ENCODE measurements around the gene UBXN11. TPM values are rescaled to one million over a fixed set of nuclear protein-coding genes. Genes with fewer than 3 reads are reported as not detected.
A peak's percentile ranks its signal among the peaks of the same experiment; 100 is the strongest.

UBXN11 gene
- total and polyA plus RNA-seq, 9 donors = 3.6 to 37.0 (median 26.0) TPM

DNA sequence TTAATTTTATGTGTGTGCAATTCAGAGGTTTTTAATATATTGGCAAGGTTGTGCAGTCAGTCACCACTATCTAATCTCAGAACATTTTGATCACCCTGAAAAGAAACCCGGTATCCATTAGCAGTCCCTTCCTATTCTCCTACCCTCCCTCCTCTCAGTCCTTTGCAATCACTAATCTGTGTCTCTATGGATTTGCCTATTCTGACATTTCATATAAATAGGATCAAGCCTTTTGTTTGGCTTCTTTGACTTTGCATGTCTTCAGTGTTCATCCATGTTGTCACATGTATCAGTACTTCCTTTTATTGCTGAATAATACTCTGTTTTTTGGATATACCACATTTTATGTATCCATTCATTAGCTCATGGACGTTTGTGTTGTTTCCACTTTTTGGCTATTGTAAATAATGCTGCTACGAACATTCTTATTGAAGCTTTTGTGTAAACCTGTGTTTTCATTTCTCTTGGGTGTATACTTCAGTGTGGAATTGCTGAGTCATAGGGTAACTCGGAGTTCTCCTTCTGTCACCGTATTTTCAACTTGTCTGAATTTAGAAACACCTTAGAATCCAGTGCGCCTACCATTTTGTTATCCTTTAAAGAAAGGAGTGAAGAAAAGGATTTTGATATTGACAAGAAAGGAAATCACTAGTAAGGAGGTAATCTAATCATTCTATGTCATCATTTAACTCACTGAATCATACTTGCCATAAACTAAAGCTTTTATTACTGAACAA, 69.0 kb downstream of the UBXN11 start:
- TF ChIP-seq EP300 (IDR thresholded peaks at IDR 0.05) (no peak), POLR2A (IDR thresholded peaks at IDR 0.05) (no peak)
- TF ChIP-seq, protein P1, sequence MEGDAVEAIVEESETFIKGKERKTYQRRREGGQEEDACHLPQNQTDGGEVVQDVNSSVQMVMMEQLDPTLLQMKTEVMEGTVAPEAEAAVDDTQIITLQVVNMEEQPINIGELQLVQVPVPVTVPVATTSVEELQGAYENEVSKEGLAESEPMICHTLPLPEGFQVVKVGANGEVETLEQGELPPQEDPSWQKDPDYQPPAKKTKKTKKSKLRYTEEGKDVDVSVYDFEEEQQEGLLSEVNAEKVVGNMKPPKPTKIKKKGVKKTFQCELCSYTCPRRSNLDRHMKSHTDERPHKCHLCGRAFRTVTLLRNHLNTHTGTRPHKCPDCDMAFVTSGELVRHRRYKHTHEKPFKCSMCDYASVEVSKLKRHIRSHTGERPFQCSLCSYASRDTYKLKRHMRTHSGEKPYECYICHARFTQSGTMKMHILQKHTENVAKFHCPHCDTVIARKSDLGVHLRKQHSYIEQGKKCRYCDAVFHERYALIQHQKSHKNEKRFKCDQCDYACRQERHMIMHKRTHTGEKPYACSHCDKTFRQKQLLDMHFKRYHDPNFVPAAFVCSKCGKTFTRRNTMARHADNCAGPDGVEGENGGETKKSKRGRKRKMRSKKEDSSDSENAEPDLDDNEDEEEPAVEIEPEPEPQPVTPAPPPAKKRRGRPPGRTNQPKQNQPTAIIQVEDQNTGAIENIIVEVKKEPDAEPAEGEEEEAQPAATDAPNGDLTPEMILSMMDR (IDR thresholded peaks at IDR 0.05) = no peak
- H3K4me1 ChIP-seq (ENCODE audit: insufficient read depth) = peaks cover 2% of the 10 kb centered on the region
- no peaks in the 10 kb centered on the region for H3K9me3 ChIP-seq
- no peaks in the 10 kb centered on the region for H3K36me3 ChIP-seq
- 80 to 88% (median 81%) methylated on average over 6 of the region's 6 CpGs for WGBS, 3 donors
- no peak for DNase-seq
- H3K27ac ChIP-seq = no peak overlapping the region
- intact Hi-C loops (cut with DNase I) = no loop called here
- H3K4me3 ChIP-seq = no peak overlapping the region
- H3K27me3 ChIP-seq = no peaks in the 10 kb centered on the region

GRCh38 chr1:26234644-26235370, 71.6 kb downstream of the UBXN11 start:
- peak in 2 of 5 donors; percentile 23 to 28 for DNase-seq
- peak overlapping the region; percentile 77 for H3K4me3 ChIP-seq
- H3K36me3 ChIP-seq = no peaks in the 10 kb centered on the region
- H3K9me3 ChIP-seq = no peaks in the 10 kb centered on the region
- no peaks in the 10 kb centered on the region for H3K27me3 ChIP-seq
- WGBS, 3 donors = 3 to 6% (median 5%) methylated on average over 30 of the region's 30 CpGs
- intact Hi-C loops (cut with DNase I) = loop anchor here in 1 of 4 donors (5.0 kb wide), 2 partner anchors 68 to 123 kb away; partner anchors contain the start of genes C1orf232, PDIK1L and ZNF593
- H3K4me1 ChIP-seq (ENCODE audit: insufficient read depth) = peaks cover 2% of the 10 kb centered on the region
- H3K27ac ChIP-seq = peak overlapping the region; percentile 52 to 57
- TF ChIP-seq POLR2A (IDR thresholded peaks at IDR 0.05) (no peak), EP300 (IDR thresholded peaks at IDR 0.05) (no peak)
- TF ChIP-seq, protein P1 (IDR thresholded peaks at IDR 0.05) = no peak

DNA sequence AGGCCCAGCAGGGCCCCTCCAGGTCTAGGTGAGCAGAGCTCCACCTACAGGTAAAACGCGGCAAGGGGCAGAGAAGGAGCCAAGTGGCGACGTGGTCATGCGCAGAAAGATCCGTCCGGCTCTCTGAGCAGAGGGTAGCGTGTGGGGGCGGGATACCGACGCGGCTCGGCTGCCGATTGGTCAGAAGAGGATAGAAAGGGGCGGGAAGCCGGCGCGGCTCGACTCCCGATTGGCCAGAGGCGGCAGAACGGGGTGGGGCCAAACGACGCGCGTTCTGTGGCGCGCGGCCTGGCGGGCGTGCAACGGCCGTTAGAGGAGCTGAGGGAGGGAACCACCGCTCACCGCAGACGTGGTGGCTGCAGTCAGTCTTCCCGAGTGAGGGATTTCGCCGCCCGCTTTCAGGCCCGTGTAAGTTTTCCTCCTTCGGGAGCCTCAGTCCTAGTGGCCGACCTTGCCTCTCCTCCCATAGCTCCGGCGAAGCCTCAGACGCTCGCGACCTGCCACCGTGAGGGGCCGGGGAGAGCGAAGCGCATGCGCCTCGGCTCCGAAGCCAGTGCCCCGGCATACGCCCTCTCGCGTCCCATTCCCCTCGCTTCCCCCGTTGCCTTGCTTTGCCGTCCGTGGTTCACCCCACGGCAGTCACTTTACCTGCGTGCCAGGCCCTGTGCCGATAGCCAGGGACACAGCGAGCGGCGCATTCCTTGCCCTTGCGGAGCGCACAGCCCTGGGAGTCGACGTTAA, 72.4 kb downstream of the UBXN11 start, which contains the start of gene CEP85:
Gene CEP85, plus strand, starts transcription at position 298 of the 741 bp plus-strand sequence. CDS start 5,584 bp downstream, outside the sequence.
- H3K27ac ChIP-seq = peak within 1 kb of the TSS; percentile 52 to 57
- intact Hi-C loops (cut with DNase I) = loop anchor here in 1 of 4 donors (5.0 kb wide), 2 partner anchors 67 to 122 kb away; partner anchors contain the start of genes C1orf232, PDIK1L and ZNF593
- H3K4me1 ChIP-seq (ENCODE audit: insufficient read depth) = peaks cover 2% of the 10 kb centered on the region
- no peaks in the 10 kb centered on the region for H3K9me3 ChIP-seq
- H3K27me3 ChIP-seq = no peaks in the 10 kb centered on the region
- no peaks in the 10 kb centered on the region for H3K36me3 ChIP-seq
- DNase-seq = peak; percentile 97 to 99 (median 98)
- WGBS, 3 donors = 0% methylated on average over 66 to 73 of the region's 73 CpGs
- H3K4me3 ChIP-seq = peak within 1 kb of the TSS; percentile 77
- peak; percentile 29 for TF ChIP-seq POLR2A (IDR thresholded peaks at IDR 0.05)
- TF ChIP-seq, protein P1 (IDR thresholded peaks at IDR 0.05) = peak; percentile 85 to 90 (median 89)
- TF ChIP-seq EP300 (IDR thresholded peaks at IDR 0.05) = no peak

Other genes starting within 250 kb of the UBXN11 start
- gene TRIM63, start 239.0 kb downstream of the UBXN11 start, total RNA-seq = 1 to 10 TPM in 1 of 7 donors, under 1 TPM in 1, not detected in 5; 0.12 to 1.6 TPM
- gene TRIM63, start 239.0 kb downstream of the UBXN11 start, polyA plus RNA-seq = under 1 TPM; 0.06 to 0.27 TPM
- 10 to 100 TPM in 5 of 7 donors, 1 to 10 TPM in 2; 5.7 to 16.5 (median 12.3) TPM for gene PDIK1L, start 194.8 kb downstream of the UBXN11 start, total RNA-seq
- 1 to 10 TPM; 4.5 to 4.6 TPM for gene PDIK1L, start 194.8 kb downstream of the UBXN11 start, polyA plus RNA-seq
- gene FAM110D, start 147.6 kb downstream of the UBXN11 start, total RNA-seq = 1 to 10 TPM in 6 of 7 donors, under 1 TPM in 1; 0.91 to 4.9 (median 2.1) TPM
- gene FAM110D, start 147.6 kb downstream of the UBXN11 start, polyA plus RNA-seq = 1 to 10 TPM; 1.6 to 3.0 TPM
- not detected for gene C1orf232, start 137.7 kb downstream of the UBXN11 start, total RNA-seq
- not detected for gene C1orf232, start 137.7 kb downstream of the UBXN11 start, polyA plus RNA-seq
- gene ZNF593, start 136.7 kb downstream of the UBXN11 start, total RNA-seq = 10 to 100 TPM; 17.8 to 62.5 (median 40.1) TPM
- gene ZNF593, start 136.7 kb downstream of the UBXN11 start, polyA plus RNA-seq = 10 to 100 TPM in 1 of 2 donors, 1 to 10 TPM in 1; 1.8 to 36.5 TPM
- gene ZNF593OS, start 134.8 kb downstream of the UBXN11 start, total RNA-seq = not detected
- gene ZNF593OS, start 134.8 kb downstream of the UBXN11 start, polyA plus RNA-seq = under 1 TPM in 1 of 2 donors, not detected in 1; 0.54 TPM
- gene CNKSR1, start 129.1 kb downstream of the UBXN11 start, total RNA-seq = 10 to 100 TPM in 1 of 7 donors, 1 to 10 TPM in 6; 2.9 to 16.8 (median 6.3) TPM
- 1 to 10 TPM in 1 of 2 donors, under 1 TPM in 1; 0.73 to 1.7 TPM for gene CNKSR1, start 129.1 kb downstream of the UBXN11 start, polyA plus RNA-seq
- gene CATSPER4, start 116.0 kb downstream of the UBXN11 start, total RNA-seq = not detected
- gene CATSPER4, start 116.0 kb downstream of the UBXN11 start, polyA plus RNA-seq = not detected
- gene CEP85, start 72.4 kb downstream of the UBXN11 start, total RNA-seq = 1 to 10 TPM; 2.3 to 8.4 (median 4.0) TPM
- gene CEP85, start 72.4 kb downstream of the UBXN11 start, polyA plus RNA-seq = 1 to 10 TPM; 2.0 to 4.4 TPM
- 100 to 1,000 TPM in 1 of 7 donors, 10 to 100 TPM in 6; 18.6 to 117 (median 58.3) TPM for gene SH3BGRL3, start 26.6 kb downstream of the UBXN11 start, total RNA-seq
- gene SH3BGRL3, start 26.6 kb downstream of the UBXN11 start, polyA plus RNA-seq = 100 to 1,000 TPM in 1 of 2 donors, 10 to 100 TPM in 1; 57.8 to 242 TPM
- gene CD52, start 11.3 kb upstream of the UBXN11 start, total RNA-seq = 1 to 10 TPM in 6 of 7 donors, not detected in 1; 1.3 to 6.2 (median 2.9) TPM
- gene CD52, start 11.3 kb upstream of the UBXN11 start, polyA plus RNA-seq = 10 to 100 TPM in 1 of 2 donors, 1 to 10 TPM in 1; 7.1 to 45.5 TPM
- 1 to 10 TPM in 1 of 7 donors, under 1 TPM in 1, not detected in 5; 0.23 to 2.3 TPM for gene CRYBG2, start 47.5 kb upstream of the UBXN11 start, total RNA-seq
- under 1 TPM in 1 of 2 donors, not detected in 1; 0.11 TPM for gene CRYBG2, start 47.5 kb upstream of the UBXN11 start, polyA plus RNA-seq
- under 1 TPM in 3 of 7 donors, not detected in 4; 0.28 to 0.50 (median 0.41) TPM for gene ZNF683, start 66.1 kb upstream of the UBXN11 start, total RNA-seq
- gene ZNF683, start 66.1 kb upstream of the UBXN11 start, polyA plus RNA-seq = under 1 TPM in 1 of 2 donors, not detected in 1; 0.15 TPM
- 1 to 10 TPM in 1 of 7 donors, not detected in 6; 1.3 TPM for gene LIN28A, start 104.2 kb upstream of the UBXN11 start, total RNA-seq
- not detected for gene LIN28A, start 104.2 kb upstream of the UBXN11 start, polyA plus RNA-seq
- gene DHDDS, start 125.7 kb upstream of the UBXN11 start, total RNA-seq = 10 to 100 TPM; 20.0 to 46.2 (median 27.3) TPM
- 10 to 100 TPM; 13.0 to 37.8 TPM for gene DHDDS, start 125.7 kb upstream of the UBXN11 start, polyA plus RNA-seq
- 100 to 1,000 TPM; 199 to 504 (median 381) TPM for gene HMGN2, start 165.8 kb upstream of the UBXN11 start, total RNA-seq
- 100 to 1,000 TPM; 608 to 609 TPM for gene HMGN2, start 165.8 kb upstream of the UBXN11 start, polyA plus RNA-seq
- gene RPS6KA1, start 223.1 kb upstream of the UBXN11 start, total RNA-seq = 10 to 100 TPM in 1 of 7 donors, 1 to 10 TPM in 6; 3.2 to 18.8 (median 5.2) TPM
- gene RPS6KA1, start 223.1 kb upstream of the UBXN11 start, polyA plus RNA-seq = 10 to 100 TPM in 1 of 2 donors, 1 to 10 TPM in 1; 2.2 to 11.2 TPM